SH-SY5Y (cell line): Measurements from ENCODE around the gene PHACTR3.

Experiments used
- GATA2 ChIP-seq: IDR thresholded peaks from 2 replicates; pipeline ENCODE4 v1.6.1; 2011; ENCODE audit warnings: mild to moderate bottlenecking, low read depth, low read length
- GATA3 ChIP-seq: IDR thresholded peaks from 2 replicates; pipeline ENCODE4 v1.6.1; 2011; ENCODE audit warnings: low read depth, mild to moderate bottlenecking, low read length, moderate library complexity

DNA sequence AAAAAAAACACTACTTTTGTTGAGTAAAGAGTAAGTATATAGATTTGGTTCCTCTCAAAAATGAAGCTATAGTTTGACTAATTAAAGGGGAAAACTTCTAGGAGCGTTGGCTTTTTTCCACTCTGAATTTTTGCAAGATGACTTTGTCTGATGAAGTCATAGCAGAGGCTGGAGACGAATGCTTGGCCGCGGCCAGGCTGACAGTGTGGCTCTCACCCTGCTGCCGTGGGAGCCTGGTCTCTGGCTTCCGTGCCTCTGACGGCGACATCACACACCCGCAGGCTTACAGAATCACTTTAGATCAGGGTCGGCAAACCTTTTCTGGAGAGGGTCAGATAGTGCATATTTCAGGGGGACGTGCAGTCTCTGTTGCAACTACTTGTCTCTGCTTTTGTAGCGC lies 145.0 kb downstream of the PHACTR3 start:
- no peak for TF ChIP-seq GATA2
- no peak for TF ChIP-seq GATA3
